Measurements from ENCODE around the gene ZNF205.

ZNF205 gene

GRCh38 chr16:3087243-3088235, 24.8 kb upstream of the ZNF205 start:
- TF ChIP-seq CTCF (IDR thresholded peaks at IDR 0.05) (peak; percentile 45), ZFX (IDR thresholded peaks at IDR 0.05; ENCODE audit: borderline replicate concordance) (no peak)
- no peak overlapping the region for H3K27ac ChIP-seq

DNA sequence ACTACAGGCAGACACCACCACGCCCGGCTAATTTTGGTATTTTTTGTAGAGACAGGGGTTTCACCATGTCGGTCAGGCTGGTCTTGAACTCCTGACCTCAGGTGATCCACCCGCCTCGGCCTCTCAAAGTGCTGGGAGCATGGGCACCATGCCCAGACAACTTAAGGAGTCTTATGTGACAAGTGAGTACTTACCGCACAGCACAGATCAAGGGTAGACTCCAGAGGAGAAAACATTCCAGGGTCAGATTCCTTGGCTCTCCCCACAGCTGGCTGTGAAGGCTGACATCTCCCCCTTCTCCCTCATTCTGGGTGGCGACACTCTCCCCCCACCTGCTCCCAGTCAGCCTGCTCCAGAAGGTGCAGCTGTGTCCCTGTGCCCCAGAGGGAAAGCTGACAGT, 23.9 kb upstream of the ZNF205 start:
- no peak overlapping the region for H3K27ac ChIP-seq
- TF ChIP-seq CTCF (IDR thresholded peaks at IDR 0.05) (no peak), ZFX (IDR thresholded peaks at IDR 0.05; ENCODE audit: borderline replicate concordance) (no peak)

DNA sequence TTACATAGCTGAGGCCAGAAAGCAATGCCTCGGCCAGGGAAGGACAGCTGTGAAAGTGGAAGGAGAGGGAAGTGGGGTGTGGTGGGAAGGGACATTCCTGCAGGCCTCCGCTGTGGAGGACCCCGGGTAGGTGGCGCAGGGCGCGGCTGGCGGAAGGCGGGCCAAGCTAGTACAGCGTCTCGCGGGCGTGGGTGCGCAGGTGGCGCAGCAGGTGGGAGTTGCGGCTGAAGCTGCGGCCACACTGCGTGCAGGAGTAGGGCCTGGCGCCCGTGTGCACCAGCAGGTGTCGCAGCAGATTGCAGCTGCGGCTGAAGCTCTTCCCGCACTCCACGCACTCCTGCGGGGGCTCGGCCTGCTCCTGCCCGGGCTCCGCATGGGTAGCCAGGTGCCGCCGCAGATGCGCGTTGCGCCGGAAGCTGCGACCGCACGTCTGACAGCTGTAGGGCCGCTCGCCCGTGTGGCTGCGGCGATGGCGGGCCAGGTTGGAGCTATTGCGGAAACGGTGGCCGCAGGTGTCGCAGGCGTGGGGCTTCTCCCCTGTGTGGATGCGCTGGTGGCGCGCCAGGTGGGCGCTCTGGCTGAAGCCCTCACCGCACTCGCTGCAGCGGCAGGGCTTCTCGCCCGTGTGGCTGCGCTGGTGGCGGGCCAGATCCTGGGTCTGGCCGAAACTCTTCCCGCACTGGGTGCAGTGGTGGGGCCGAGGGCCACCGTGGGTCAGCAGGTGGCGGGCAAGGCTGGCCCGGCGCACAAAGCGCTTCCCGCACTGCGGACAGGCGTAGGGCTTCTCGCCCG, 23.3 kb upstream of the ZNF205 start:
- H3K27ac ChIP-seq, result peak overlapping the region; percentile 58
- TF ChIP-seq CTCF (IDR thresholded peaks at IDR 0.05) (peak; percentile 66), ZFX (IDR thresholded peaks at IDR 0.05; ENCODE audit: borderline replicate concordance) (no peak)

DNA sequence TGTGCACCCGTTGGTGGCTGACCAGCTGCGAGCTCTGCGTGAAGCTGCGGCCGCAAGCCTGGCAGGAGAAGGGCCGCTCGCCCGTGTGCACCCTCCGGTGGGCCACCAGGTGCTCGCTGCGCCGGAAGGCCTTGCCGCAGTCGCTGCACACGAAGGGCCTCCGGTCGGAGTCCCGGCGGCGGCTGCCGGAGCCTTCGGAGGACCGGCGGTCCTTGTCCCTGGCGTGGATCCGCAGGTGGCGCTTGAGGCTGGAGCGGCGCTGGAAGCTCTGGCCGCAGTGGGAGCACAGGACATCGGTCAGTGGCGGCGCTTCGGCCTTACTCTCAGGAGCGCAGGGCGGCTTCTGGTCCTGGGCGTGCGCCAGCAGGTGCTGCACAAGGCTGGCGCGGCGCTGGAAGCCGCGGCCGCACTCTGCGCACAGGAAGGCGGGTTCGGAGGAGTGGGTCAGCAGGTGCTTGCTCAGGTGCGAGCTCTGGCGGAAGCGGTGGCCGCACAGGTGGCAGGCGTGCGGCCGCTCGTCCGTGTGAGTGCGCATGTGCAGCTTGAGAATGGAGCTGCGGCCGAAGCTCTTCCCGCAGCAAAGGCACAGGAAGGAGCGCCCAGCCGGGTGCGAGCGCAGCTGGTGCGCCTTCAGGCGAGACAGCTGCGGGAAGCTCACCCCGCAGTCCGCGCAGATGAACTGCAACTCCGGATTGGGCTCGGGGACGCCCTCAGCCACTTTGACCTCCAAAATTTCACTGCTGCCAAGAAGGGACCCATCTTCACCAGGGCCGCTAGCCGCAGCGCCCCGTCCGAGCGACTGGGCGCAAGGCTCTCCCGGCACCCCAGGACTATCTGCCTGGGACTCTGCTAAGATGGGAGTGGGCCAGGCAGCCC, 22.4 kb upstream of the ZNF205 start:
- TF ChIP-seq ZFX (IDR thresholded peaks at IDR 0.05; ENCODE audit: borderline replicate concordance) (no peak), CTCF (IDR thresholded peaks at IDR 0.05) (no peak; the same call in 1 of the 2 replicates)
- H3K27ac ChIP-seq, result peak overlapping the region; percentile 58

DNA sequence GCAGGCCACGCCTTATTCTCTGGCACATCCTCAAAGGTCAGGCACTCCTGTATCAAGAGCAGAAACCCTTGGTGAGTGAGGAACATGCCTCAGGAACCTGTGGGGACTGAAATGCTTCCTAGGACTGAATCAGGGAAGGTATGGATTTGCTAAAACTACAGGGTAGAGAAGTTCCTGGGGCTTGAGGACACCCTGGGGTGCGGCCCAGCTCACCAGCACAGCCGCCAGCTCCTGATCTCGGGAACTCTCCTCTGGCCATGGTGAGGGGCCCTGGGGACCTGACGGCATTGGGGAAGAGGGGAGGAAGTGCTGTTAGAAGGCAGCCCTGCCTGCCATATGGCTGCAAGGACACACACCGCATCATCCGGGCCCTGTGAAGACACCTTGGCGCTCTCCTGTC, 20.8 kb upstream of the ZNF205 start:
- no peak overlapping the region for H3K27ac ChIP-seq
- TF ChIP-seq CTCF (IDR thresholded peaks at IDR 0.05) (no peak), ZFX (IDR thresholded peaks at IDR 0.05; ENCODE audit: borderline replicate concordance) (no peak)

DNA sequence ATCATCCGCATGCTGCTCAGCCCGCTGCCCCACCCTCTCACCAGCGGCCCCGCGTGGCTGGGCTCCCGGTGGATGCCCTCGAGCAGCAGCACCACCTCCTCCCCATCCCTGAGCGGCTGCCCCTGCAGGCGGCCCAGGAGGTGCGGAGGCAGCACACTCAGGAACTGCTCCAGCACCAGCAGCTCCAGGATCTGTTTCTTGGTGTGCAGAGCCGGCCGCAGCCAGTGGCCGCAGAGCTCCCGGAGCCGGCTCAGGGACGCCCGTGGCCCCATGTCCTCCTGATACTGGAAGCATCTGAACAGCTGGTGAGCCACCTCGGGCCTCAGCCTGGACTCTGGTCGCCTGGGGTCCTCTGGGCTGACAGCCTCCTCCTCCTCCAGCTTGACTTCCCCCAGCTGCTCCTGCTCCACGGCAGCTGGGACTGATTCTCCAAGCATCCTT, 19.9 kb upstream of the ZNF205 start:
- no peak for TF ChIP-seq ZFX (IDR thresholded peaks at IDR 0.05; ENCODE audit: borderline replicate concordance)
- no peak for TF ChIP-seq CTCF (IDR thresholded peaks at IDR 0.05)
- H3K27ac ChIP-seq, result no peak overlapping the region

Measured in 22Rv1 (cell line).